HG03066 (cell line): Measurements from ENCODE around the gene ELL.

Experiments
- ATAC-seq: cut with Tn5 transposase; IDR thresholded peaks from one replicate; pipeline ENCODE4 v1.9.1; 2021; ENCODE audit warnings: low read depth; ENCODE audit not compliant: unreplicated experiment

Gene ELL

DNA sequence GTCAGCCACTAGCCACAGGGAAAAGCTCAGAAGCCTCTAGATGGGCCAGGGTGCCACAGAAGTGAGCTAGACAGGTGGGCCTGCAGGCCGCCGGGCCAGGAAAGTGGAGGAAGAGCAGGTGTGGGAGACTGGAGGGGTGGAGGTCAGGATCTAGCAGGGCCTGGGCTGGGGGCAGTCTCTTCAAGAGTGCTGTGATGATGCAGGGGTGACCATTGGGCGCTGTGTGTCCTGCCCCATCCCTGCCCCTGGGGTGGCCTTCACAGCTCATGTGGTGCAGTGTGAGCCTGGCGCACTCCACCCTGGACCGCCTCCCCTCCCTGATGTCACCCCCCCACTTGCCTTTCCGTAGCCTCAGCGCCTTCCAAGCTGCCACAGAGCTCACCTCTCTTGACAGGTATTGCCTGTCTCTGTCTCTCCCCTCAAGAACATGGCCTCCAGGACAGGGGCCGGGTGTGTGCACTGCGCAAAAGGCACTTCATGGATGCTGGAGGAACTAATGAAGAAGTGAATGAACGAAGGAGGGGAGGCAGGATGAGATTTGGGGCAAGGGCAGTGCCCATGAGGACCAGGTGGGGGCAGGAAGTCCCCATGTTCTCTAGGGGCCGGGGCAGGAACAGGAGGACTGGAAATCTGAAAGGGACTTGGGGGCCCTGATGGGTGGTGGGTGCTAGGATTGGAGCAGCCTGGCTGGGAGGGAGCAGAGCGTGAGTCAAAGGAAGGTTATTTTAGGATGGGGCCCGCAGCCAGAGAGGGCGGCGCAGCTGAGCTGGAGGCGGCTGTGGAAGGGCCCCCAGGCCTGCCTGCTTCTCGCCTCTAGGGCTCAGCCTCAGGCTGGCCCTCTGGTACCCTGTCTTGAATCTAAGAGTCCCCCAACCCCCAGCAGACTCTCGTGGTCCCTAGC, 96.1 kb downstream of the ELL start:
- no peak for ATAC-seq

- ATAC-seq = no peak
These were observed 96.9 kb downstream of the ELL start for GRCh38 chr19:18424890-18425514.

DNA sequence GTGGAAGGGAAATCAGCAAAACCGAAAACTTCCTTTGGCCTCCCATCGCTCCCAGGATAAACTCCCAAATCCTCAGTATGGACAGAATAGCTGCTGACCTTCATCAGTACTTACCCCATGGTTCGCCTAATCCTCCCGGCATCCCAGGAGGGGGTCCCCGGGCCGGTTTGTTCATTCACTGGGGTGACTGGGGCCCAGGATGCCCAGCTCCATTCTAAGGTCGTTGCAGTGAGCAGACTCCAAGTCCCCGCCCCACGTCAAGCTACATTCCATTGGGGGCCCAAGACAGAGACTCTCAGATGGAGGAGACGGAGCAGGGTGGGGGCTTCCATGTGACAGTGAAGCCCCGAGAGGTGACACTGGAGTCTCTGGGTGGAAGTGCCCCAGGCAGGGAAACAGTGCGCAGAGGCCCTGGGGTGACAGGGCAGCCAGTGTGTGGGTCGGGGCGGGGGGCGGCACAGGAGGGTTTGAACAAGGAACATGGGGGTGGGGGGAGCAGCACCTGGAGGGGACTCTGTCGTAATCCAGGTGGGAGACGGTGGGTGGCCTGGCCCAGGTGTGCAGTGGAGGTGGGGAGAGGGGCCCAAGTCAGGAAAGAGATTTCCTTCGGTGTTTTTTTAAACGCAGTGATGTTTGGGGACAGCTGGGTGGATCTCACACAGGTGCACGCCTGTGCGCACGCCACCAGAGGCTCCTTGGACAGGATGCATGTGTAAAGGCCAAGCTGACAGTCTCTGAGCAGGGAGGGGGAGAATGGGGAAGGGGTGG, 97.6 kb downstream of the ELL start:
- no peak for ATAC-seq

DNA sequence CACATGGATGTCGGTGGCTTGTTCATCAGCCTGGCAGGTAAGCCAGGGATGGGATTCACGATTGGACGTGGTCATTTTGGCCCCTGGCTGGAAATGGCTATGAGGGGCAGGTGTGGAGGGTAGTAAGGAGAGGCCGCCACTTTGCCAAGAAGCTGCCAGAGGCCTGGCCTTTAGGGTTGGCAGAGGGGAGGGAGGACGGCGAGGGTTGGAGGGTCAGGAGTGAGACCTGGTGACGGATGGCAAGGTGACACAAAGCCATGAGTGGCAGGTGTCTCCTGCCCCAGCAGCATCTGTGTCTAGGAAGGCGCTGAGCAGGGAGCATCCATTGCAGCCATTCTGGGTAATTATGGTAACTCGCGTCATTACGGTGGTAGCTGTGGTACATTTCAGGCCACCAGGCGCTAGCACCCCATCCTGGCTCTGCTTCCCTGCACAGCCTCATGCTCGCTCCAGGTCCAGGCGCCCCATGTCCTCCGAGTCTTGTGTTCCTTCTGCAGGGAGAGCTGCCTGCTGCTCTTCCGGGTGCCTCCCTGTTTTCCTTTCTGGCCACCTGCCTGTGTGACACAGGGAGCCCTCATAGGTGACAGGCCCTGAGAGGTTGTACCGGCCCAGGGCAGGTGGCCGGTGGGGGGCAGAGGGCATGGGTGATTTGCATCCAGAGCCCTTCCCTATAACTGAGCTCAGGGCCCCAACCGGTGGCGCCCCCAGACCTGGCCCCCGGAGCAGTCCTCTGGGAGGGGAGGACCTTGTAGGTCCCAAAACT, 98.4 kb downstream of the ELL start:
- ATAC-seq = no peak

- ATAC-seq = no peak
These were observed 99.2 kb downstream of the ELL start for GRCh38 chr19:18422530-18423191.

DNA sequence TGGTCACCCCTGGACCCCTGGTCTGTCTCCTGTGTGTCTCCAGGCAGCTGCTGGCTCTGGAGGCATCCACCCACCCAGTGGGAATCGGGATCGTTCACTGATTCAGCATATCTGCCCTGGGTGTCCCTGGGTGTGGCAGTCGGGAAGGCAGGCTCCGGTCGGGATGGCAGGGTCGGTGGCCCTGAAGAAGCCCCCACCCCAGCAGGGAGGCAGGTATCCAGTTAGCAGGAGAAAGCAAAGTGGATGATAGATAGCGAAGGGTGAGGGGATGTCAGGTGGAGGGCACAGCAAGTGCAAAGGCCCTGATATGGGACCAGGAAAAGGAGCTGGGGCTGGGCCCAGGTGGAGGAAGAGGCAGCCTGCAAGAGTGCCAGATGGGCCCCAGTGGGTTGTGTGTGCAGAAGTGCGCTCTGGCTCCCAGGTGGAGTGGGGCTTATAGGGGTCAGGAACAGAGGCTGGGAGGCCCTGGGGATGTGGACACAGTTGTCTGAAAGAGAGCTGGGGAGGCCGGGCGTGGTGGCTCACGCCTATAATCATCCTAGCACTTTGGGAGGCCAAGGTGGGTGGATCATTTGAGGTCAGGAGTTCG, 100.4 kb downstream of the ELL start:
- no peak for ATAC-seq

- no peak for ATAC-seq
These were observed 100.9 kb downstream of the ELL start for GRCh38 chr19:18420930-18421329.

DNA sequence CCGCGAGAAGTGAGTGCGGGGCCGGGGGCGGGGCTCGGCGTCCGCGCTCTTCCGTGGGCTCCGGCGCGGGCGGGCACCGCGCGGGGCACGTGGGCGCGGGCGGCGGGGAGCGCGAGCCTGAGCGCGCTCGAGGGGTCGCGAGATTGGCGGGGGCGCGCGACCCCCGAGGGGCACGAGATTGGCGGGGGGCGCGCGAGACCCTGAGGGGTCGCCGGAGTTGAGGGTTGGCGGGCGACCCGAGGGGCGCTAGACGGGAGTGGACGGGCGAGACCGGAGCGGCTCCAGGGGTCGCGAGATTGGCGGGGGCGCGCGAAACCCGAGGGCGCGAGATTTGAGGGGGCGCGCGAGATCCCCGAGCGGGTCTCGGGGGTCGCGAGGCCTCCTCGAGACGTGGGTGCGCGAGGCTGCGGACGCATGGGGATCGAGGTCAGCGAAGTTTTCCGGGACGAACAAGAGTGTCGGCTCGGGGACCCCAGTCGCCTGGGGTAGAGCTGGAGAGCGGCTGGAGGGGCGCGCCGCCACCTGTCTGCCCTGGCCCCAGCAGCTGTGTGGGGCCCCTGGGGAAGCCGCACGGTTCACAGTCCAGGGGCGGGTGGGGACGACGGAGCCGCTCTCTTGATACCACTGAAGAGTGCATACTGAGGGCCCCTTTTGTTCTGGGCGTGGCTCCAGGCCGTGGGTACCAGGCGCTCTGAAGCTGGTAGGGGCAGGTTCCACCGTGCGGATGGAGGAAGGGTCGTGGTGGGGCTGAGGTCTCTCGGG, 102.0 kb downstream of the ELL start:
- no peak for ATAC-seq

- ATAC-seq = no peak
These were observed 102.6 kb downstream of the ELL start, which contains the start of gene SSBP4 for GRCh38 chr19:18419195-18419698. Gene SSBP4, plus strand, starts transcription at chr19:18419398. Its CDS starts 251 bp downstream, at chr19:18419649.

DNA sequence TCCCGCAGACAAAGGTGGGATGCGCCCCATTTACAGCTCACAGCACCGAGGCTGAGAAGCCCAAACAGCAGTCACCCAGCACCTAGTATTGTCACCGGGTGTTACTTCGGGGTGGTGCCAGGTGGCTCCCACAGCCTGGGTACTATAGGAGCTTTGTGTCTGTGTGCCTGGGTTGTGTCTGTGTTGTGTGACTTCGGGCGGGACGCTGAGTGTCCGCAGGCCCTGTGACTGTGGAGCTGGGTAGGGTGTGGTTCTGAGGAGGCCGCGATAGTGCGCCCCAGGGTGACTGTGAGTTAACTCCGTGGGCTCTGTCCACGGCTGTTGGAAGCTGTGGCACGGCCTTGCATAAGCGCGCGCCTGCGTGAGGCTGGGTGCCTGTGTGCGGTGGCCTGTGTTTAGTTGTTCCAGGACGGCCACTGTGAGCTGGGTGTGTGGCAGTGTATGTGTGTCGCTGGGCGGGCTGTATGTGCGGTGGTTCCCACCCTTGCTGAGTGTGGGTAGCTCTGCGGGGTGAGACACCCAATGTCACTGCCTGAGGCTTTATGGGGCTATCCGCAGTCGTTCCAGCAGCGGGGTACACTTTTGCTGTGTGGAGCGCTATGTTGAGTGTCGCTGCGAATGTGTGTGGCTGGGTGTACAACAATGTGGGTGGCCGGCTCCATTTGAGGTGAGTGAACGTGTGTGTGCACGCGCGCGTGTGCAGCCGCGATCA, 103.2 kb downstream of the ELL start:
- no peak for ATAC-seq

- ATAC-seq = no peak
These were observed 103.8 kb downstream of the ELL start for GRCh38 chr19:18418029-18418482.

DNA sequence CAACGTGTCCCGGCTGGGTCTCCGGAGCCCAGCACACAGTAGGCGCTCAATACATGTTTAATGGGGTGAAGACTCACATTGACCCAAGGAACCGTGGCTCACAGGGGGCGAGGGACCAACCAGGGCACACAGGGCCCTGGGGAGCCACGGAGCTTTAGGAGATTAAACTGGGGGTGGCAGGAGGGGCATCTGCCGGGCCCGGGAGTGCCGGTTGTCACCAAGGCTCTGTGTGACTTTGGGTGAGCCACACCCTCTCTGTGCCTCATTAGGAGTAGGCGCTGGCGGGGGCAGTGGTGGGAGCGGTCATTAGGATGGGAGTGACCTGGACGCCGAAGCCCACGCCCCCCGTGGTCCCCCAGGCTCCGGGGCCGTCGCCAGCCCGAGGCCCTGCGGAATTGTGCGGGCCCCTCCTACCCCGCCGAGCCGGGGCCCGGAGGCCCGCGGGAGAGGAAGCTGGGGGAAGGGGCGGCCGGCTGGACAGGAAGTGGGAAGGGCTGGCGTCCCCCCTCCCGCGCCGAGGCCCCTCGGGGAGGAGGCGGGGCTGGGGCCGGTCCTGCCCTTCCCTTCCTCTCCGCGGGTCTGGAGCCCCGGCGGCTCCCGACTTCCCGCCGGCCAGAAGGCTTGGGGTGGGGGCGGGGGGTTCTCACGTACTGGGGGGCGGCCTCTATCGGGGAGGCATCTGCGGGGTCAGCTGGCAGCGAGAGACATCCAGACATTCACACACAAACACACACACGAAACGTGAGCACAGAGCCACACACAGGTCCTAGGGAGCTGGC, 104.4 kb downstream of the ELL start:
- no peak for ATAC-seq

DNA sequence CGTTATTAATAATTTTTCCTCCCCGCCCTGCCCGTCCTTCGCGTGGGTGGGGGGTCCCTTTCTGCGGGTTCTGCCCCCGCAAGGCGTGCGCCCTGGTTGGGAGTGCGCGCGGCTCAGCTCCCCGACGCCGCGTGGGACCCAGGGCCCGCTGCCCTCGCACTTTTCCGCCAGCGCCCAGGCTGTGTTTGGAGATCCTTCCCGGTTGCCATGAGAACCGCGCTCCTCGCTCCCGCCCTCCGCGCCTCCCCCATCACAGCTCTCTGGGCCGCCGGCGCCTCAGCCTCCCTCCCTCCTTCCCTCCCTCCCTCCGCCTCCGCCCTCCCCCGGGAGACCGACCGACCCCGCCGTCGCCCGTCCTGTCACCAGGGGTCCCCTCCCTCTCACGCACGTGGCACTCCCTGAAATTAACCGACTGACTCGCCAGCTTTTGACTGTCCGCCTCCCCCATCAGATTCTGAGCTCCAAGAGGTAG, 105.1 kb downstream of the ELL start:
- no peak for ATAC-seq

DNA sequence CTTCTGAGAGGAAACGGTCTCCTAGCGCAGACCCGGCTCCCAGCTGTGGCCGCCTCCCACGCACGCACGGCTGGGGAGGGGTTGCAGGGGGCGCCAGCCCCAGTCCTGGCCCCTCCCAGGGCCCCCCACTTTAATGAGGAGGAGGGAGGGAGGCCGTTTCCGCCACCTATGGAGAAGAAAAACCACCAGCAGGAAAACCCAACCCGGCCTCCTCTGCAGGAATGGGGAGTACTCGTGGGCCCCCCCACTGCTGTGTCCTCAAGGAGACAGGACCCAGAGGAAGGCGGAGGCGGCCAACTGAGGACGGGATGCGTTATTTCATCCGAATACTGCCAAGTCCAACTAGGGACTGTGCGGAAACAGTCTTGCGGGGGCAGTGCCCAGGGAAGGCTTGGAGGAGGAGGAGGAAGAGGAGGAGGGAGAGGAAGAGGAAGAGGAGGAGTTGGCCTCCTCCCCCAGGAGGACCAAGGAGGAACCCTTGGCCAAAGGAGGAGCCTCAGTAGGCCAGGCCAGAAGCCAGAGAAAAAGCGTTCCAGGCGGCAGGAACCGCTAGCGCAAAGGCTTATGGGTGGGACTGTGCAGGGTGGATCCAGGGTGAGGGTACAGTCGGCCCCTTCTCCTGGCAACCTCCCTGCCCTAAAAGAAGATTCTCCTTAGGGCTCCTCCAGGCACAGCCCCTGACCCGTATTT, 106.5 kb downstream of the ELL start:
- ATAC-seq = no peak

DNA sequence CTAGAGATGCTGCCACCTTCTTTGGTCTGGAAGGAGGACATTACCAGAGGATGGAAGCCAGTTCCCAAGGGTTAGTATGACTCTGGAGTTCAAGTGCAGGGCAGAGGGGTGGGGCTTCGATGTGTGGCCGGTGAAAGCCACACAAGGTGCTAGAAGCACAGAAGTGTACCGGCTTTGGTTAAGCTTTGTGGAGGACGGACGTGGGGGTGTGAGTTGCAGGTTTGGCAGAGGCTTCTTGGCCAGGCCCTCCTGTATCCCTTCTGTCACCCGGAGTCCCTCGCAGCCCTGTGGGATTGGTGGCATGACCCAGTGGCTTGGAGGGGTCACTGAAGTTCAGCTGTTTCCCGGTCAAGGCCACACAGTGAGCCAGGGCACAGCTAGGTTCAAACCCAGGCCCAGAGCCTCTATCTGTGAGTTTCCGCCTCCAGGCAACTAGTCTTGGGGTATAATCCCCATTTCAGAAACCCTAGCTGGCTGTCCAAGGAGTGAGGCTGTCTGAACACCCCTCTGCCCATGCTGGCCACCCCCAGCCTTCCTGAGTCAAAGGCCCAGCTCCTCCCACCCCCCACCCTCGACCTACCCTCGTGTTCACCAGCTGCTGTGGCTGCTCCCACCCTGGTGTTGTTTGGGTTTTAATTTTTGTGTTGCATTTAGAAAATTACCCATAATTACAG, 107.2 kb downstream of the ELL start:
- ATAC-seq = no peak
